Measurements from ENCODE around the gene MEGF8.

The MEGF8 gene

GRCh38 chr19:42351079-42351735 is 25.8 kb downstream of the MEGF8 start:
- no peak overlapping the region for H3K4me3 ChIP-seq (ENCODE audit: low read depth, low read length)
- no peak for DNase-seq (ENCODE audit: low read depth)
- TF ChIP-seq CTCF (IDR thresholded peaks at IDR 0.05; ENCODE audit: control insufficient read depth, extremely low read depth, insufficient read depth): no peak

- TF ChIP-seq CTCF (IDR thresholded peaks at IDR 0.05; ENCODE audit: control insufficient read depth, extremely low read depth, insufficient read depth): no peak
- H3K4me3 ChIP-seq (ENCODE audit: low read depth, low read length): no peak overlapping the region
- DNase-seq (ENCODE audit: low read depth): no peak
Observed at GRCh38 chr19:42352301-42353259, 27.1 kb downstream of the MEGF8 start.

GRCh38 chr19:42353341-42354015 is 28.0 kb downstream of the MEGF8 start:
- H3K4me3 ChIP-seq (ENCODE audit: low read depth, low read length): no peak overlapping the region

GRCh38 chr19:42355896-42356295 is 30.5 kb downstream of the MEGF8 start:
- H3K4me3 ChIP-seq (ENCODE audit: low read depth, low read length): no peak overlapping the region
- no peak for TF ChIP-seq CTCF (IDR thresholded peaks at IDR 0.05; ENCODE audit: control insufficient read depth, extremely low read depth, insufficient read depth)
- DNase-seq (ENCODE audit: low read depth): no peak

More at GRCh38 chr19:42353341-42354015, 28.0 kb downstream of the MEGF8 start:
- DNase-seq (ENCODE audit: low read depth): no peak
- no peak for TF ChIP-seq CTCF (IDR thresholded peaks at IDR 0.05; ENCODE audit: control insufficient read depth, extremely low read depth, insufficient read depth)

GRCh38 chr19:42356686-42357085 is 31.3 kb downstream of the MEGF8 start:
- H3K4me3 ChIP-seq (ENCODE audit: low read depth, low read length): no peak overlapping the region
- no peak for DNase-seq (ENCODE audit: low read depth)
- no peak for TF ChIP-seq CTCF (IDR thresholded peaks at IDR 0.05; ENCODE audit: control insufficient read depth, extremely low read depth, insufficient read depth)

- H3K4me3 ChIP-seq (ENCODE audit: low read depth, low read length): no peak overlapping the region
- no peak for DNase-seq (ENCODE audit: low read depth)
- TF ChIP-seq CTCF (IDR thresholded peaks at IDR 0.05; ENCODE audit: control insufficient read depth, extremely low read depth, insufficient read depth): no peak
Observed at GRCh38 chr19:42357290-42357689, 31.9 kb downstream of the MEGF8 start.
